ENCODE data around the gene LMOD1. TPM values are rescaled to one million over a fixed set of nuclear protein-coding genes. Genes with fewer than 3 reads are reported as not detected.

LMOD1 gene
- total RNA-seq, 1 donor from 2014 or later, result 0.37 TPM

DNA sequence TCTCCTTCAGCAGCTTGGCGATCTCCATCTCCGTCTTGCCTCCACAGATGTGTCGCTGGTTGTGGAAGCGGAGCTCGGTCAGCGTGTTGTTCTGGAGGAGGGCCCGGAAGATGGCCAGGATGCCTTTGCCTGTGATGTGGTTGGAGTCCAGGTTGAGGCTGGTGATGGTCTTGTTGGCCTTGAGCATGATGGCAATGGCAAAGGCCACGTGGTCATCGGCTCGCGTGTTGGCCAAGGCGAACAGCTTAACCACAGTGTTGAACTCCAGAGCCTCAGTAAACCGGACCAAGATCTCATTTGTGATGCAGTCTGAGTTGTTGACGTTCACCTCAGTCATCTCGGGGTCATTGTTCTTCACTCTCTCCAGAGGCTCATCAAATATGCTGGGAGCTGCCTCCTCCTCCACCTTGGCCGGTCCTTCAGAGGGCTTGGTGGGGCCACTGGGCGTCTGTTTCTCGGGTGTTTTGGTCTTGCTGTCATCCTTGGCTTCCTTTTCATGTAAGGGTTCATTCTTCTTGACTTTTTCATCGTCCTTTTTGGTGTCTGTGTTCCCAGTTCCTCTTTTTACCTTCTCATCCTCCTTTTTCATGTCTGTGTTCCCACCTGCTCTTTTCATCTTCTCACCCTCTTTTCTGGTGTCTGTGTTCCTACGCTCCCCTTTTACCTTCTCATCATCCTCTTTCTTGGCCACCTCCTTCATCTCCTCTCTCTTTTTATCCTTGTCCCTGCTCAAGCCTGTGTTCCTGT lies 46.5 kb downstream of the LMOD1 start:
- peaks cover 2% of the 10 kb centered on the region for H3K36me3 Mint-ChIP-seq
- Histone ChIP-seq H3F3A (ENCODE audit: low read depth) (no peaks in the 10 kb centered on the region), H4K20me1 (ENCODE audit: low read depth) (no peaks in the 10 kb centered on the region), H3K4me3 (no peak overlapping the region), H3K9me3 (ENCODE audit: low read depth) (no peaks in the 10 kb centered on the region), H2AFZ (replicated peaks) (no peak overlapping the region), H3K27me3 (no peaks in the 10 kb centered on the region), H3K36me3 (no peaks in the 10 kb centered on the region), H3K27ac (no peak overlapping the region), H3K4me2 (no peak overlapping the region), H3K9ac (no peak overlapping the region), H3K79me2 (ENCODE audit: low read depth) (no peaks in the 10 kb centered on the region), H3K4me1 (no peaks in the 10 kb centered on the region)
- no peak for DNase-seq (ENCODE audit: low spot score)
- no peak for TF ChIP-seq EZH2phosphoT487 (IDR thresholded peaks at IDR 0.05)
- TF ChIP-seq, protein P1, sequence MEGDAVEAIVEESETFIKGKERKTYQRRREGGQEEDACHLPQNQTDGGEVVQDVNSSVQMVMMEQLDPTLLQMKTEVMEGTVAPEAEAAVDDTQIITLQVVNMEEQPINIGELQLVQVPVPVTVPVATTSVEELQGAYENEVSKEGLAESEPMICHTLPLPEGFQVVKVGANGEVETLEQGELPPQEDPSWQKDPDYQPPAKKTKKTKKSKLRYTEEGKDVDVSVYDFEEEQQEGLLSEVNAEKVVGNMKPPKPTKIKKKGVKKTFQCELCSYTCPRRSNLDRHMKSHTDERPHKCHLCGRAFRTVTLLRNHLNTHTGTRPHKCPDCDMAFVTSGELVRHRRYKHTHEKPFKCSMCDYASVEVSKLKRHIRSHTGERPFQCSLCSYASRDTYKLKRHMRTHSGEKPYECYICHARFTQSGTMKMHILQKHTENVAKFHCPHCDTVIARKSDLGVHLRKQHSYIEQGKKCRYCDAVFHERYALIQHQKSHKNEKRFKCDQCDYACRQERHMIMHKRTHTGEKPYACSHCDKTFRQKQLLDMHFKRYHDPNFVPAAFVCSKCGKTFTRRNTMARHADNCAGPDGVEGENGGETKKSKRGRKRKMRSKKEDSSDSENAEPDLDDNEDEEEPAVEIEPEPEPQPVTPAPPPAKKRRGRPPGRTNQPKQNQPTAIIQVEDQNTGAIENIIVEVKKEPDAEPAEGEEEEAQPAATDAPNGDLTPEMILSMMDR (IDR thresholded peaks at IDR 0.05), result no peak
- no peak for TF ChIP-seq EZH2 (IDR thresholded peaks at IDR 0.05)
- H3K27ac Mint-ChIP-seq, result no peak overlapping the region
- peaks cover 11% of the 10 kb centered on the region for H3K4me1 Mint-ChIP-seq
- H3K4me3 Mint-ChIP-seq, result no peak overlapping the region
- no peaks in the 10 kb centered on the region for H3K9me3 Mint-ChIP-seq
- H3K27me3 Mint-ChIP-seq (ENCODE audit: insufficient read depth, low read depth), result peaks cover 11% of the 10 kb centered on the region

DNA sequence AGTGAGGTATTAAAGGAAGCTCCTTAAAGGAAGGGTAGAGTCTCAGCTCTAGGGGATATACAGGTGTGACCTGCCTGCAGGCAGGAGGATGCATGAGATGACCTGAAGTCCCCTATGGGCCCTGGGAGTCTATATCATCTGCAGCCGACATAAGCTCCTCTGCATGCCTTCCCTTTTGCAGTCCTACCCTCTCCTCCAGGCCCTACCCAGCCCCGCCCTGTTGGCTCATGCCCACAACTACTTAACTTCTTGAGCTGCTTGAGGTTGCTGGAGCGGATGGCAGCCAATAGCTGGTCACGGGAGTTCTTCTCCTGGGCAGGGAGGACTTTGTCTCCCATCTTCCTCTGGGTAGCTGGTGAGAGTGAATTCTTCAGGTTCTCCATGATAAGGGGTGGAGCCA lies 47.4 kb downstream of the LMOD1 start:
- H3K36me3 ChIP-seq, result no peaks in the 10 kb centered on the region

DNA sequence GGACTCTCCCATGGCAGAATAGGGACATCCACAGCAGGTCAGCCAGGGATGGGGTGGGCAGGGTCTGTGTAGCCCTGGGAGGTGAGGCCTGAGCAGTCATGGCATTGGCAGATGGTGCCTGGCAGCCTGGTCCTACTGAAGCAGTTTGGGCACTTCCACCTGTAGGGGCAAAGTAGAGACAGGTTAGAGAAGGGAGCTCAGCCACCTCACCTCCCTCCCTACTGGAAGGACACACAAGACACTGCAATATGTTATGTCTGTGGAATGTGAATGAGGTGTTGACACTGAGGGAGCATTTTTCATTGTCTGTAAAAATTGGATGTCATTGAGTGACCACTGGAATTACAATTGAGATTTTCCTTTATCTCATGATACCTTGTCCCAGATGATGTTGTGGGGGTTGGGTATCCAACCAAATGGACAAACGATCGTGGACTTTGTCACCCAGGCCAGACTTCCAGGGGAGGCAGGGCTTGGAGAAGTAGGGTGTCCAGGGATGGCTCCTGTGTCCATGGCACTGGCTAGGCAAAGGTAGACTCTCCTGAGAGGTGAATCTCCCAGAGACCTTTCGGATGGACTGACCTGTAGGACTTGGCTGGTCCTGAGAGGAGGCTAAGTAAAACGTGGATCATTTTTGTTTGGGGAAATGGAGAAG lies 48.0 kb downstream of the LMOD1 start:
- H3K36me3 Mint-ChIP-seq, result peaks cover 2% of the 10 kb centered on the region
- H3K36me3 ChIP-seq, result no peaks in the 10 kb centered on the region
- H3K9me3 Mint-ChIP-seq, result no peaks in the 10 kb centered on the region
- no peak overlapping the region for H3K27ac ChIP-seq
- H3K4me3 ChIP-seq, result no peak overlapping the region
- no peaks in the 10 kb centered on the region for H3K9me3 ChIP-seq (ENCODE audit: low read depth)
- no peak overlapping the region for H3K27ac Mint-ChIP-seq
- no peak overlapping the region for H2AFZ ChIP-seq (replicated peaks)
- H3F3A ChIP-seq (ENCODE audit: low read depth), result no peaks in the 10 kb centered on the region
- no peak overlapping the region for H3K4me3 Mint-ChIP-seq
- H3K79me2 ChIP-seq (ENCODE audit: low read depth), result no peaks in the 10 kb centered on the region
- no peak for TF ChIP-seq EZH2phosphoT487 (IDR thresholded peaks at IDR 0.05)
- TF ChIP-seq, protein P1 (IDR thresholded peaks at IDR 0.05), result no peak
- no peak for TF ChIP-seq EZH2 (IDR thresholded peaks at IDR 0.05)
- no peaks in the 10 kb centered on the region for H4K20me1 ChIP-seq (ENCODE audit: low read depth)
- no peak overlapping the region for H3K9ac ChIP-seq
- H3K27me3 Mint-ChIP-seq (ENCODE audit: insufficient read depth, low read depth), result peaks cover 13% of the 10 kb centered on the region
- DNase-seq (ENCODE audit: low spot score), result no peak
- H3K27me3 ChIP-seq, result no peaks in the 10 kb centered on the region
- H3K4me2 ChIP-seq, result no peak overlapping the region
- H3K4me1 Mint-ChIP-seq, result peaks cover 17% of the 10 kb centered on the region
- peaks cover 10% of the 10 kb centered on the region for H3K4me1 ChIP-seq

More for the DNA sequence above, 47.4 kb downstream of the LMOD1 start:
- no peaks in the 10 kb centered on the region for H3F3A ChIP-seq (ENCODE audit: low read depth)
- no peak overlapping the region for H3K9ac ChIP-seq
- H3K79me2 ChIP-seq (ENCODE audit: low read depth), result no peaks in the 10 kb centered on the region
- no peaks in the 10 kb centered on the region for H3K27me3 ChIP-seq
- DNase-seq (ENCODE audit: low spot score), result no peak
- no peaks in the 10 kb centered on the region for H3K9me3 Mint-ChIP-seq
- H3K27ac Mint-ChIP-seq, result no peak overlapping the region
- no peak overlapping the region for H3K27ac ChIP-seq
- H3K9me3 ChIP-seq (ENCODE audit: low read depth), result no peaks in the 10 kb centered on the region
- H2AFZ ChIP-seq (replicated peaks), result no peak overlapping the region
- TF ChIP-seq, protein P1 (IDR thresholded peaks at IDR 0.05), result no peak
- TF ChIP-seq EZH2 (IDR thresholded peaks at IDR 0.05), result no peak
- TF ChIP-seq EZH2phosphoT487 (IDR thresholded peaks at IDR 0.05), result no peak
- H3K4me3 Mint-ChIP-seq, result no peak overlapping the region
- H3K4me1 ChIP-seq, result peaks cover 4% of the 10 kb centered on the region
- H3K36me3 Mint-ChIP-seq, result peaks cover 2% of the 10 kb centered on the region
- peaks cover 15% of the 10 kb centered on the region for H3K4me1 Mint-ChIP-seq
- no peaks in the 10 kb centered on the region for H4K20me1 ChIP-seq (ENCODE audit: low read depth)
- no peak overlapping the region for H3K4me3 ChIP-seq
- peaks cover 11% of the 10 kb centered on the region for H3K27me3 Mint-ChIP-seq (ENCODE audit: insufficient read depth, low read depth)
- no peak overlapping the region for H3K4me2 ChIP-seq
